ENCODE data around the gene SOCS2.

GRCh38 chr12:93602897-93603668 is 30.6 kb downstream of the SOCS2 start:
- TF ChIP-seq CTCF (IDR thresholded peaks at IDR 0.05 in 8 of 11, conservative IDR thresholded peaks at IDR 0.05 in 3 of 11) (no peak), POLR2A (IDR thresholded peaks at IDR 0.05) (no peak)

Data from spleen (tissue), 7 donors.